ENCODE data around the gene CTNNA3.

The CTNNA3 gene

DNA sequence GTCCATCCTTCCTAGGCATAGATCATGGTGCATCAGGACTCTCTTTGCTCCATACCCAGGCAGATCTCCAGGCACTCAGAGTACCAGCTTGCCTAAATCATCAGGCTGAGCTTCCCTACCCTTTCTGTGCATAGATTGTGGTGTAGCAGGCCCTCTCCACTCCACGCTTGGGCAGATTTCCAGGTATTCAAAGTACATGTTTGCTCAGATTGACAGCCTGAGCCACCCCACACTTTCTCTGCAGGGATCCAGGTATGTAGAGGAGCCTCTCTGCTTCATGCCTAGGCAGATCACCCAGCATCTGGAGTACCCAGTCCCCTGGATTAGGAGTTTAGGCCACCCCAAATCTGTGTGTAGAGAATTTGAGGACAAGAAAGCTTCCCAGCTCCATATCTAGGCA lies 1727.6 kb downstream of the CTNNA3 start:
- no peak for DNase-seq

DNA sequence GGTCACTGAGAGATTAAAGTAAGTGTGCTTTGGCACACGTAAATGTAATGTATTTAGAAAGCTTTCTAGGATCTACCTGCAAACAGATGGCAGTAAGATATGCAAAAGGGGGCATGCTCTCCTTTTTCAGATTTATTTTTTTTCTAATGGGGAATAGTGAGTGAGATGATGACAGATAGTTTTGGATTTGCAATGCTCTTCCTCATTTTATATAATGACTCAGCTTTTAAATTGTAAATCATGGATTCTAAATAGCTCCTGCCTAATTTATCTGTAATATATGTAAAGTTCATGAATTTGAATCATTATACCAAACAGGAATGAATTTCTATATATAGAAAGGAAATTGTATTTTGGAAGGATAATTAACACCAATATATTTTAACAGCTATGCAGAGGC lies 1731.8 kb downstream of the CTNNA3 start:
- no peak for DNase-seq

DNA sequence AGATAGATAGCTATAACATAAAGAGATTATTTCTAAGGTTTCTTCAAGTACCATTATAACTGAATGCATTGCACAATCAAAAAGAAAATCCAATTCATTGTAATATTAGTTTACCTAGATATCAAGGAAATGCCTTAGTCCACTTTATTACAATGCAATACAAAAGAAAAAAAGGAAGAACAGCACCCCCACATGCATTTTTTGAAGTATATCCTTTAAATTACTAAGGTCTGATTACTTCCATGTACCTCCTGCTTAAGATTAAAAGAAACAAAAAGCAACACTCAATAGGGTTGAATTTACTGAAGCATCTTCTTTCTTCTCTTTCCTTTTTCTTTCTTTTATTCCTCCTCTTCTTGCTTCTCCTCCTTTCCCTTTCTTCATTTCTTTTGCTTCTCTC lies 1743.9 kb downstream of the CTNNA3 start:
- no peak for DNase-seq

DNA sequence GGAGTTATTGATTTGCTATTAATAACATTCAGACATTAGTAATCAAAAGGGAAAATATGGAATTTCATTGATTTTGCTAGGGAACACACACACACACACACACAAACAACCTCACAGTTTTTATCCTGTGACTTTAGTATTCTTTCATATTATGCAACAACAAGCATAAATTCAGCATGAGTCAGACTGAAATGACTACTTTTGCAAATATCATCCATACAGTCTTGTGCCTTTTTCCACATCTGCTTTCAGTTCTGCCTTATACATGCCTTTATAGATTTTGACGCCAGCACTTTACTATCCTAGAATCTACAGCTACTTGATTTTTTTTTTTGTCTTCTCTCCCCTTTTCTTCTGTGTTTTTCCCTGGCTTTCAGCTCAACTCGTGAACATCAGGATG lies 1745.9 kb downstream of the CTNNA3 start:
- no peak for DNase-seq

DNA sequence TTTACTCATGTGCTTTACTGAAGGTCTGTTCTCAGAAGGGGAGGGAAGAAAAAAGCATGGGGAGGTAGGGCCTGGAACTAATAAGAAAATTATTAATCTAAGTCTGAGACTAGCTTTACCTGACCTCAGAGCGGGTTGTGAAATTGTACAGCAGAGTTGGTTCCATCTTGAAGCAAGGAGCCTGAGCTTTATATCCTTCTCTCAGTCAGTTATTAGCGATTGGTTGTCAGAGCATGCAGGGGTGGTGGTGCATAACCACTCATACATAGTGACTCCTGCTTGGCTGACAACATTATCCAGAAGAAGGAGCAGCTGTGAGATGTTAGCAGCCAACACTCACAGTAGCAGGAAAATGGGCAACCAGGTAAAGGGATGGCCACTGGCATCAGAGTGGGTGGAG lies 1746.5 kb downstream of the CTNNA3 start:
- DNase-seq: no peak

DNA sequence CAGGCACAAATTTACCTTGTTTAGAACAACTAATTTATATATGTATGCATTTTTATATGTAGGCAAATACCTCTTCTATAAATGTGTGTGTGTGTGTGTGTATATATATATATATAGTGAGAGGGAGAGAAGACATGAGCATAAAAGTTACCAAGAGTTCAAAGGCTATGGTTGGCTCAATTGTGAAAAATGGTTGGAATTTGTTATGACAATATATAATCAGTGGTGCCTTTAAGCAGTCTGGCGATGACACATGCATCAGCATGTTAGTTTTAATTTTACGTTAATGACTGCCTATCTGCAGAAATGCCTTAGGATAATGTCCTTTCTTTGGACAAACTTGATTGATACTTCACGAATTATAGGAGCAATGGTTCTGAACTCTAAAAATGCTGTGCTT lies 1750.9 kb downstream of the CTNNA3 start:
- DNase-seq: no peak

DNA sequence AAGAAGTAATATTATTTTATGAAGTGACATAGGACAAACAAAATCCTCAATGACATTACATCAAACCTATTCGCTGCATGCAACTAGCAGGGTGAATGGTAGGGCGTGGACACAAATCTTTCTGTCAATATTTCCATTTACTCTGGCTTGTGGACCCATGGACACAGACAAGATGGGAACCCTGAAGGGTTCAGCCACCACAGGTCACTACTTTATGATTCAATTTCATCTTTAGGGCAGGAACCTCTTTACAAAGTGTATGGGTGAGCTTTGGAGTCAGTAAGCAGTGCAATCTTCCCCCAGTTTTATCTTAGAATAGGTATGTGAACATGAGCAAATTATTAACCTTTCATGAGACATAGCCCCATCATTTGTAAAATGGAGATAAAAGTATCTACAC lies 1752.5 kb downstream of the CTNNA3 start:
- no peak for DNase-seq

DNA sequence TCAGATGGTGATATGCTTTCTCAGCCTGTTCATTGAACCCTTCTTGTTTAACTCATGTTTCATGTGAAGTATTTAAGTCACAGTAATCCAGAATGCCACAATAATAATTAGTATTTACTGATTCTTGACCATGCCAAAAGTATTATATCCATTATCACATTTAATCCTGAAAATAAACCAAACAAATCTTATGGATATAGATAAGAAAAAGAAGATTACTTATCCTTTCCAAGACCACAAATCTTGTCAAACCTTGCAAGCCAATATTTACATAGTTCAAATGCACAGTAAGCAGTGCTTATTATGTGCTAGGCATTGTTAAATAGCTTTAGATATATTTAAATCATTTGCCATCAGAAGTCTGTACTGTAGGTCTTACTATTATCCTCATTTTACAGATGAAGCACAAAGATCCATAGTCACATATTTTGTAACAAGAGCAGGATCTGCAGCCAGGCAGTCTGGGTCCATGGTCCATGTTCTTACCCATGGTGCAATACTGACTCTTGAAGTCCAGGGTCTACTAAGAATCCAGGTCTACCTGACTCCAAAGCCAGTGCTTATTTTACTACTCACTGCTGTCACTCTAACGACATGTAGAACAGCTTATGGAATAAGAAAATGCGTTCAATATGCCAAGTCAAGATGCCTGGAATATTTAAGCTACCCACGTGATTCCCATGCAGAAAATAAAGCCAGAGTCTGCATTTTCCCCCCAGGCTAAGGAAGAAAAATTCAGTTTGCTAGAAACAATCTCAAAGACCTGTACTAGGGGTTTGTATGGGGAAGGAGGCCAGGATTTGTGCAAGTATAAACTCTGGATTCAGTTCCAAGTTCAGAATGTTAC lies 1755.0 kb downstream of the CTNNA3 start:
- no peak for DNase-seq

DNA sequence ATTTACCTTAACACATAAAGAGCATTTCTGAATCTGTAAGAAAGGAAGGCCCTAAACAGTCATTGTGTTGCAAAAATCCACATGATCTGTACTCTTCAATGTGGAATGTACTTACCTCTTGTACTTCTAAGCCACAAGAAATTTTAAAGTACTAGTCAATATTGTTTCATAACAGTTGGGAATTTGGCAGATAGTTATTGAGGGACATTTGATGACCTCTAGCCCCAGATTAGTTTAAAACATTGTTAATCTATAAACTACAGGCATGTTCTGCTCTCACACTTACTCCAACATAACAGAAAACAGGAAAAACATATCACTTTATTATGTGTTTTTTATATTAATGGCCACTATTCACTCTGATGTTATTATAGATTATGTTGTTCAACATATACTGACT lies 1755.9 kb downstream of the CTNNA3 start:
- no peak for DNase-seq

DNA sequence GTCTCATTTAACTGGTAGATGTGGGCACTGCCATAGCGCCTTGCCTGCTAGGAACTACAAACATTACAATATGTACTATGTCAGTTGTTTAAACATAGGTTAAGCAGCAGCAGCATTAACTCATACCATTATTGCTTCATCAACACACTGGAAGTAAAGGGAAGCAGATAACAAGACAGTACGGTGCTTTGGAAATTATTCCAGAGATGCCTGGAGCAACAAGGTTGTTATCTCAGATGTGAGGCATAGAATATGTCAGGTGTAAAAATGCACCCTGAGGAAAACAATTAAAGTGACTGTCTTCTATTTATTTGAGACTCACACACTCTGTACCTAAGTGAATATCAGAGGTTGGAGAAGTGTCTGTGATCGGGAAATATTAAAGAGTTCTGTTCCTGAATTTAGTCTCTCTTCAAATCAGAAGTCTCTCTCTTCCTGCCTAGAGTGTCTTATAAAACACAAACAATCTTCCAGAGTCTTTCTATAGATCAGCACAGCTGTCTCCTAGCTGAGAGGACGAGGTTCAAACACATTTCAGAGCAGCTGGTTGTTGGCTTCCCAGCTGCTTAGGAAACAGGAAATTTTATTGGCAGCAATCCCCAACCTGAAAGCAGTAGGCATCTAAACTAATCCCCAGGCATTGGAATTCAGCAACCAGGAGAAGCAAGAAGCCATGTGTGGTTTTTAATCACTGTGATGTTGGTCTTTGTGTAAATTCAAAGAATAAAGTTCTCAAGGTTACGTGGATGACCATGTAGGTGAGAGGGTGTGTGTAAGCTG lies 1764.5 kb downstream of the CTNNA3 start:
- no peak for DNase-seq

DNA sequence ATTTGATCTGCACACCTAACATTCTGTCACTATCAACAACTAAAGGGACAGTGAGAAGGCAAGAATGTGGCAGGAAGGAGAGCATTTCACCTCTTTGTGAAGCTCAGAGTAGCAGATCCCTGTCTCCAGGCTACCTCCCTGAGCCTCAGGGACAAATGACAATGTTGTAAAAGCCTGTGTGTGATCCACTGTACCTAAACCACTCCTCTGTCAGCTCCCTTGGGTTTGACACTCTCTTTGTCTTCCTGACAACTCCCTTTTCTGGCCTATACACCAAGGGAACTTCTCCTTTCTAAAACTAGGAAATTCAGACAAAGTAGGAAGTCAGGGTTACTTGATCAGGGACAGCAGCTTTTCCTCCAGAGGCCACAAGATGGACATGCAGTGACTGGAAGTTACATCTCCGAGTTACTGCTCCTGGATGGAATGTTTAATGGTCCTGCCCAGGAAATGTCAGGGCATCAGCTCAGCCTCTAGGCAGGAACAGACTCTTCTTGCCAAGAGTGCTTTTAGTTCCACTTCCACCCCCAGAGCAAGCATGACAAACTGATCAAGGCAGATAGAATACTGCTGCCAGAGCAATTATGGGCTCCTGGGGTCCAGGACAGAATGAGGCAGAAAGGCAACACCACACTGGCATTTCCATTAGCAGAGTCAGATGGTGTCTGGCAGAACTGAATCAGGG lies 1784.7 kb downstream of the CTNNA3 start:
- DNase-seq: no peak

DNA sequence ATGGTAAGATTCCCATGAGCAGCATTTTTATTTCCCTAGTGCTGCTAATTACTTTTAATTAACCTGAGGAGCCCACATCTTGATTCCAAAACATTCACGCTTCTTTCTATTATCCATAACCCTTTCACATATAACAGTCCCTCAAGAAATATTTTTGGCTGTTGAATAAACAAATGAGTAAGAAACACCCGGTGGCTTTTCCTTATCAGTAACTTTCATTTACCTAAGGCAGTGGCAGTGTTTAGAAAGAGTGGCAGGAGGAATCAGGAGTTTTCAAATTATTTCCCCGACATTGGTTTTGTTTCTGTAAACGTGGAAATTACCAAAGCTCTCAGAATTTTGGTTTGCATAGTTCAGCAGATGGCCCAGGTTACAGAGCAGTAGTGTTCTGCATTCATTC lies 1785.8 kb downstream of the CTNNA3 start:
- DNase-seq: no peak

DNA sequence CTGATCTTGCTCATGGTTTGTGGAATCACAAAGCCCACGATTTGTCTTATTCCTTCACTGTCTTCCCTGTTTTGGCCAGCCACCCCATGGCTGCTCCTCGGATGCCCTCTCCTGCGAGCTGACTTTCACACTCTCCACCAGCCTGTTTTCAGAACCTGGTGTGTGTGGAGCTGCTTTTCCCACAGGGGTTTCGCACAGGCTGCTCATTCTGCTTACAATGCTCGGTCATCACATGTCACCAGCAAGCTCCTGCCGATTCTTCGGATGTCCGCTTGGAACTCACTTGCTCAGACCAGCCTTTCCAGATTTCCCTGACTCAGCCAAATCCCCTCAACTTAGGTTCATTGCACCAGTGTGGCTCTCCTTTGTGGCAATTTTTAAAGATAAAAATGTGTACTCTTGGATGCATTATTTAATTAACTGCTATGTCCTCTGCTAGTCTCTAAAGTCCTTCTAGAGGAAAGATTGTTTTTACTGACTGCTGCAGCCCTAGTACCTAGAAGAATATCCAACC lies 1788.7 kb downstream of the CTNNA3 start:
- no peak for DNase-seq

DNA sequence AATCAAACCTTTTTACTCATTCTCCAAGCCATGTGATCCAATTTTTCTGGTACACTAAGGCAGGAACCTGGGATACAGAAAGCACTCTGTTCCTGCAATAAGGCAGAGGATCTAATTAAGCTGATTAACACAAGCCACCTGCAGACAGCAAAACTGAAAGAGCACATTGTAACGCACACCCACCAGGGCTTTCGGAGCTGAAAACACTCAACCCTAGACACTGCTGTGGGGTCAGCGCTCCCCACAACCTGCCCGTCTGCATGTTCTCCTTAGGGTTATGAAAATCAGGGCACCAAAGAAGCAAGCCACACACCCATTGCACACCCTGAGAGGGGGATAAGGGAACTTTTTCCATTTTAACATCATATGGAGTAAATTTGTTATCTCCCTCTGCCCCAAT lies 1792.4 kb downstream of the CTNNA3 start:
- DNase-seq: no peak

DNA sequence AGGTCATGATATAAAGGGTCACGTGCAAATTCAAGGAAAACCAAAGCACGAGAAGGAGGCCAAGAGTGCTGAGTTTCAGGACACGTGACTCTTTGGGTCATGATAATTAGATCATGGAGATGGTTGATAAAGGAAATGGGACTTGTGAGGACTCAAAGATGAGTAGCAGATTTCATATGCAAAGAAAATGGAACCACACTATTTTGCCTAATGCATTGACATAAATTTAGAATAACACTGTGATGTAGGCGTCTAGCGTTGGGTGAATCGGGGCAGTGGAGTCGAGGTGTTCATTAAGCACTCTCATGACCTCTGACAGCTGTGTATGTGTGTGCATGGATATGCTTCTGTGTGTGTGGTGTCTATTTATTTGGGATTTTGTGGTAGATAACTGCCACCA lies 1795.7 kb downstream of the CTNNA3 start:
- no peak for DNase-seq

DNA sequence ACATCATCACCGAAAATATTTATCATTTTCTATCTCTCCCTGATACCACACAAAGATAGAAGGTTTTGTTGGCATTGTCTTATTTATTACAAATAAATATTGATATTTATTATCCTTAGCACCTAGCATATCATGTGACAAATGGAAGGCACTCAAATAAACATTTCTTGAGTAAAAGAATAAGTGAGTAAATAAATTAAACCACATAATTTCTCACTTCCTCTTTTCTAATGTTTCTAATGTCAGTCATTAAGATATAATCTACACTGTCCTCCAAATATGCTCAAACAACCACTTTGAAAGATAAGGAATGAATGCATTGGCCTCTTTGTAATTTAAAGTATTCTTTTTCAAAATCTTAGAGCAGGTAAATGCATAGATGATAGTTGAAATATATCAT lies 1797.9 kb downstream of the CTNNA3 start:
- DNase-seq: no peak

DNA sequence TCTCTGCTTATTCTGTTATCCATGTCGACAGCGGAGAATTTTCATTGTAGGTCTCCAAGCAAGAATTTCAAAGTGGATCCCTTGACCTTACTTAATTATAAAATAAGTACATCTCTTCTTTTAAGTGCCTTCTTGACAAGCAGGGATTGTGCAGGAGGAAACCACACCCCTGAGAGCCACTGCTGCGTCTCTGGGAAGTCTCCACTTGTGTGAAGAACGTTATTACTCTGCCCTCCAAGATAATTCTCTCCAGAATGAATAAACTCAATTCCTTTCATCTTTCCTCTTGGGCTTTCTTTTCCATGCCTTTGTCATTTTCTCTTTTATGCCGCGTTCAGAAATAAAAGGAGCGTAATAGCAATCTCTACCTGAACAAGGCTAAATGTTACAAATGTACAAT lies 1801.0 kb downstream of the CTNNA3 start:
- no peak for DNase-seq

DNA sequence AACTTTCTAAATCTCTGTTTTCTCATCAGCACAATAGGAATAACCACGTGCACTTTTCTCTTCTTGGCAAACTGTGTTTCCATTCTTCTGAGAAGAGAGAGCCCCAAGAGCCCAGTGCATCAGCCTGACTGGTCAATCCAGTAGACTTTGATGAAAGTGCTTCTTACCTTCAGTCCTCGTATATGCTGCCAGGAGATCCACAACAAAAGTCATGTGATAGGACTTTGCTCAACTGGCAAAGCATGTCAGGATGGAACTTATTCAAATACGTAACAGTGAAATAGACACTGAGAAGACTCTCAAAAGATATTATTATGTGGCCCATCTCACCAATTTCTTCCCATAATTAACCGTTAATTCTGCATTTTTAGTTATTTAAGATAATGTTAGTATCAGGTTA lies 1801.6 kb downstream of the CTNNA3 start:
- no peak for DNase-seq

DNA sequence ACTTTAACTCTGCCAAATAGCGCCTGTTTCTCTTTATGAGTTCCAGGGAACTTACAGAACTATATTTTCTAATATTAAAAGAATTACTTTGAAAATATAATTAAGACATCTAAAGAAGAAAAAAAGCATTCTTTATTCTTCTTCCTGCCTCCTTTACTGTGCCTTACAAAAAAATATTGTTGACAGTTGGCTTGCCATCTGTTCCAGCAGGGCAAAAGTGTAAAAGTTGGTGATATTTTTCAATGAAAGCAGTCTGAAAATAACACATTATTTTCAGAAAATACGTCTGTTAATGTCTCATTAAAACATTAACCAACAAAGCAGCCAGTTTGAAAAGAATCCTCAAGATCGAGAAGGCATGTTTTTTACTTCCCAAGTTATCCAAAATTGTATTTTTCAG lies 1802.3 kb downstream of the CTNNA3 start:
- DNase-seq: no peak

DNA sequence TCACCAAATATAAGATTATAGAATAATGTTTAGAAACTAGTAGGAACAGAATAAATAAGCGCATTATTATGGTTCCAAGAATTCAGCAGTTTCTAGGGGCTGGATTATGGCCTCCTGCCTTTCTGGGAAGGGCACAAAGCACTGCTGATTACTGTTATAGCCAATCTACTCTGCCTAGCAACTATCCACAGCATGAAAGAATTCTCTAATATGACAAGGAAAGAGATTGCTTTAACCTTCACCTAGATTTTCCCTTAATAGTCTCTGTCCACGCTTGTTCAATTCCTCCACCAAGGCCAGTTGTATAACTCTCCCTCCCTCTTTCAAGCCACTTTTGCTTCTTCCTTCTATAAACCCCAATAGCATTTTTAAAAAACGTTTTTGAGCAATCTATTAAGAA lies 1803.7 kb downstream of the CTNNA3 start:
- no peak for DNase-seq

DNA sequence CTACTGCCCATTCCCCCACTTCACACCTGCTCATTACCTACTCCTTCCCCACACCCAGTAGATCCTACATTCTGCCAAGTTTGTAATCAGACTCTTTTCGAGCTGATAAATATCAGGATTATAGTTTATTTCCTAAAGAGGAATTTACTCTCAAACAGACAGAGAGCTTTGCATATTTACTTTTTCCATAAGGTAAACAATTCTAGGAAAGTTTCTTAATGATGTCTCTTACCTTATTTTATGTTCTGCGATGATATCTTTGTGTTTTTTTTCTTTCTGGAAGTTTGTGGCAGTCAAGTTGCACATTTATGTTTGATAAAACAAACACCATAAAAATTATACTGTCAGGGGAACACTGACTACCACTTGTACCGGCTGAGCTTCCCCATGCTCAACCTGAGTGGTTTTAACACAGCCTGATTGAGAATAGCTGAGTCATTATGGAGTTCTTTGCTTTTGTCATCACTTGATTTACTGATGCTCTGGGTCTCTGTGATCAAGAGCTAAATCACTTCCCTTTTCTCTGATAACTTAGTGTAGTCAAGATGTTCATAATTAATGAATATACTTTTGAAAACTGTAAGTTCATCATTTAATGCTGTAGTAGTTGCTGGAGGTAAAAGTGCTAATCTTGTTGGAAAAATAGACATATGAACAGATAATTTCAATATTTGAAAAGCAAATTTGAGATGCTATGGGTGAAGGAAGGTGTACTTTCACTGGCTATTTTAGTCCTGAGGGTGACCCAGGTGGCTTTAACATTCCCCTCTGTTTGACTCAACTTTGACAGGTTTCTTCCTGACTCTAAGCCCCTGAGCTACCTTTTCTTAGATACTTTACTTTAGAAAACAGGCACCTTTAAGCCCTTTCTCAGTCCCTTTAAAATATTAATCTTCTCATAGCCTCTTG lies 1804.7 kb downstream of the CTNNA3 start:
- DNase-seq: no peak
